GM18517 (cell line): ENCODE data around the gene SLC23A1.
"Not testable (repeated sequence)": the region's sequence is repeated elsewhere in the genome, so short reads cannot be mapped to it uniquely, and the experiment has no call there.

ENCODE experiments used
- ATAC-seq: cut with Tn5 transposase; IDR thresholded peaks from one replicate; pipeline ENCODE4 v1.9.1; 2021; ENCODE audit warnings: mild to moderate bottlenecking, moderate library complexity; ENCODE audit not compliant: unreplicated experiment

Gene SLC23A1

DNA sequence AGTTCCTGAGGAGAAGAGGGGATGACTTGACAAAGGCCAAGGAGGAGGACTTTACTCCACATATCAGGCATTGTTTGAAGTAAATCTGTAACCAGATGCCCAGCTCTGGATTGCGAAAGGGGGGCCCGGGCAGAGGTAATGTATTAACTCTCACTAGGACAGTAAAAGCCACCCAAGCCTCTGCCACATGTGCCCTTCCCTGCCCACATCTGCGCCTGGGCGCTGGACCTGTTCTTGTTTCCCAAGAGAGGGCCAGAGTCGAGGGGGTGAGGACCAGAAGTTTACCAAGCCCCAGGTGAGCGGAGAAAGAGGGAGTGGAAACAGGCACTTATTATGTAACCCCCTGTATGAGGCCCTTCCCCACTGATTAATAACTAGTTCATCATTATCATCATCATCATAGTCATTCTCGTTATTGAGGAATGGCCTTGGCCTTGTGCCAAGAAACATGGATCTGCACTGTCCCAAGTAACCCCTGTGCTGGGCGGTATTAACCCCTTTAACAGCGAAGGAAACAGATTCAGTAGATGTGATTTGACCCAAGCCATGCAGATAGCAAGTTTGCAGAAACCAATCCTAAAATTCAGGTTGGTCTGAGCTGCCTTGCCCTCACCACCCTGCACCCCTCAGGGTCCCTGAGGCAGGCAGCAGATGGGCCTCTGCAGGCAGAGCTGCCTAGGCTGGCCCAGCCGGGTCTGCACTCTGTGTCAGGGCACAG is at the start of gene SLC23A1:
Gene SLC23A1 (minus strand): TSS at position 23 of the 718 bp plus-strand sequence. CDS start 44 bp downstream, outside the sequence.
- no peak for ATAC-seq

DNA sequence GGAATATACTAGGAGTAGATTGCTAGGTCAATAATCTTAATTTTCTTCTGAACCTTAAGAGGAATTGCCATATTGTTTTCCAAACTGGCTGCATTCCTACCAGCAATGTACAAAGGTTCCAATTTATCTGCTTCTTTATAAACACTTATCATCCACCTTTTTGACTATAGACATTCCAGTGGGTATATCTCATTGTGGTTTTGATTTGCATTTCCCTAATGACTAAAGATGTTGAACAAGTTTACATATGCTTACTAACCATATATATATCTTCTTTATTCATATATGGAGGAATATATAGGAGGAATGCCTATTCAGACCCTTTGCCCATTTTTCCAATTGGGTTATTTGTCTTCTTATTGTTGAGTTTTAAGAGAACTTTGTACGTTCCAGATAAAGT is 48.6 kb upstream of the SLC23A1 start:
- no peak for ATAC-seq

DNA sequence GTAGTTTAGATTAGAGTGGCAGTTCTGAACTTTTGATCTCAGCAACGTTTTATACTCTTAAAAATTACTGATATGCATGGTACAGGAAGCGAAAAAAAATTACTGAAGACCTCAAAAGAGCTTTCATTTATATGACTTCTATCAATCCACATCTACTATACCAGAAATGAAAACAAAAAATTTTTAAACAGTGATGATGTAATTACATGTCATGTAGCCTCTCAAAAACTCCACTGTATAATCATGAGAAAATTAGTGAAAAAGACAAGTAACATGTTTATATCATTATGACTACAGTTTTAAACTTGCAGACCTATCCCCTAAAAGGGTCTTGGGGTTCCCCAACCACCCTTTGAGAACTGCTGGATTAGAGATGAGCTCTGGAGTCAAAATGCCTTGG is 46.9 kb upstream of the SLC23A1 start:
- no peak for ATAC-seq

DNA sequence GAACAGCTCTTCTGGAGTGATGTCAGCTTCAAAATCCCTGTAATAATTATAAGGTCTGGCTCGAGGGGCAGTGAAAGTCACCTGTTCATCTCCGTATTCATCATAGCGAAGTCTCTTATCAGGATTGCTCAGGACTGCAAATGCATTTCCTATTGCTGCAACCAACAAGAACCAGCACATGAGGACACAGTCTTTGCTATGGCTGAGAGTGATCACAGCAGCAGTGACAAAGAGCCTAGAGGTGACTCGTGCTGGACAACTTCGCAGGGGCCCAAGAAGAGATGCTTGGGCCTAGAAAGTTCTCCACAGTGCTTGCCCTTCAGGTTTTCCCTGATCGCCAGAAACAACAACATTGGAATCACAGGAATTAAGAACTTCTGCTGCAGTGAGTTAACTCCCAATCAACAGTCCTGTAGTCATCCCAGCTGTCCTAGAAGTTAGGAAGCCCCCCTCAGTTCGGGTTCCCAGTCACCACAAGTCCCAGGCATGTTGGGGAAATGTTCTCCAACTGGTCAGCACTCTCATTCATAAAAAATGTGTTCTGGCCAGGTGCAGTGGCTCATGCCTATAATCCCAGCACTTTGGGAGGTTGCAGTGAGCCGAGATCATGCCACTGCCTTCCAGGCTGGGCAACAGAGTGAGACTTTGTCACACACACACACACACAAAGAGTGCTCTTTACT is 43.2 kb upstream of the SLC23A1 start:
- no peak for ATAC-seq

DNA sequence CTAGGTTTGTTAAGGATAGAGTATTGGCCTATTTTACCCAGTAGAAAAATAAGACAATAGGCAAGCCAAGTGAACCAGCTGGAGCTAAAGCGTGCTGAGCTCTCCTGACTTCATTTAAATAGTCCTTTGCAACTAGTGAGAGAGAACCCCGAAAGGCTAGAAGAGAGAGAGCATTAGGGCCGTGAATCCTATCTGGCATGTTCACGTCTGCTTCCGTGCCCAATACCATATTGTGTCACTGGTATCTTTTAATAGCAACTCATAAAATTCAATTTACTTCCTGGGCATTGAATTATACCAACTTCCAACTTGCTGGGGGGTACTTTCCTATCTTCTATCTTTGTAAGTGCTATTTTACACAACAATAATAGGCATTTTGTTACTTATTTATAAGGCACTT is 42.4 kb upstream of the SLC23A1 start:
- ATAC-seq, result no peak

DNA sequence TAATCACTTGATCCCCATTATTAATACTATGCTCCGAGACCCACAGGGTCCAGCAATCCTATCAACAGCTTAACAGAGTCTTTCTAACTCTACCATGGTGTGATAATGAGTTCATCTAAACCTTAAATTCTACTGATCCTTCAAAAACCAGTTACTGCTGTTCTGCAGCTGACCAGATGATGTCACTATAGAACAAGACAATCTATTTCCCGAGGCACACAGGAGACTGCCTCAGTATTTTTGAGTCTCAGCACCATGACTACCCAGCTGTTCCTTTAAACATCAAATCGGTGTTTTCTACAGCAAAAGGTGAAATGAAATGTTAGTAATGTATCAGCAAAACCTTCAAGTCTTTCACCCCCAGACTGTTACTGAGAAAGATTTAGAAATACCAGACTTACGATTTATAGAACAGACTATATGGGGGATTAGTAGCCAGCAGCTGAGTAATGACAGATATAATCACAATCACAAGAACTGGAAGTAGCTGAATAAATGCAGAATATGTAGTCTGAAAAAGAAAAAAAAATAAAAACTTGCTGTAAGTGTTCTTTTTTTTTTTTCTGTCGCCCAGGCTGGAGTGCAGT is 39.3 kb upstream of the SLC23A1 start:
- ATAC-seq, result no peak

DNA sequence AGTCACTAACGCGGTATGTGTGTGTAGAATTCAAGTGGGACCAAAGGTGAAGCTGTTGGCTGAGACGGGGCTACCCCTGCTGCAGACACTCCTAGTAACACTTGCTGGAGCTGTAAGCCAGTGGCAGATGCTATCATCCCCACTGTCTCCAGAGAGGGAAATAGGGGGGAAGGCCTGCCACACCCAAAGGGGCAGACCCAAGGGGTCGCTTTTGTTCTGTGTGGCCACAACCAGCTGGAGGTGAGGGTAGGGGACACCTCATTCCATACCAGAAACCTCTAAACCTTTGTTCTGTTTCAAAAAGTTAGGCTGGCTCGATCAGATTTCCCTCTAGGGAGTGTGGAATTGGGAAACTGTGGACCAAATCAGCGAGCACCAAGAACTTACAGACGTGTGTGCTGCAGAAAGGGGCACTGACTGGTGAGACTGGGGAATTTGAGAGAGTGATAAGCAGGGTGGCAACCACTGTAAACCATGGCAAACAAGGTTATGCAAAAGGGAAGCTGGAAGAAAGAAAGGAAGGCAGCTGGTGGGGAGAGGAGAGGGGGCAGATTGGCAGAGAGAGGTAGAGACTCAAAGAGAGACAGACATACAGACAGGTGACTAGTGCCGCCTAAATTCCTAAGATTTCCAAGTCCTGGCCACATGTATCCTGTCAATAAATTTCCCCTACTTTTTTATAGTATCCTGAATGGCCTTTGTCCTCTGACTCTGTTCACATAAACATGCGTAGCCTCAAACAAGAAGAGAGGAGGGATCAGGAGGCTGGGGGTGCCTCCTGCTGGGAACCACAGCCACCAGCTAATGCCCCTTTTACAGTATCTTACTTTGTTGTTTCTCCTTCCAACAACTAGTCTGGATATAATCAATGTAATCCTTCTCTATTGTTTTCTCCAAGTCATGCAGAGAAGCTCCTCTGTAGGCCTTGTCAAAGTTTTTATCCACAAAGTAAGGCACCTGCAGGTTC is 36.4 kb upstream of the SLC23A1 start:
- ATAC-seq, result no peak

DNA sequence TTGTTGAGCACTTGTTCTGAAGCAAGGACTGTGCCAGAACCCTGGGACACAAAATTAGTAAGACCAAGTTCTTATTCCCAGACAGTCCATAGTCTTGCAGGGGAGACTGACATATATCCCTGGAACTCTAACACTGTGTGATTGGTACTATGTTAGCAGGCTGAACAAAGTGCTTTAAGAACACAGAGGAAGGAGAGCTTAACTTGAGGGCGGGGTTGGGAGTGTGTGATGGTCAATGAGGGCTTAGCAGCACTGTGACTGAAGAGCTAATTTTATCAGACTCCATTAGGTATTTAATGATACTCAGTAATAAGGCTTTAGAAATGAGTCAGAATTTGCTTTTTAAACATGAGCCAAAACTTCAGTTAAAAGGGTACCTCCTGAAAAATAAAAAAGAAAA is 35.7 kb upstream of the SLC23A1 start:
- no peak for ATAC-seq

DNA sequence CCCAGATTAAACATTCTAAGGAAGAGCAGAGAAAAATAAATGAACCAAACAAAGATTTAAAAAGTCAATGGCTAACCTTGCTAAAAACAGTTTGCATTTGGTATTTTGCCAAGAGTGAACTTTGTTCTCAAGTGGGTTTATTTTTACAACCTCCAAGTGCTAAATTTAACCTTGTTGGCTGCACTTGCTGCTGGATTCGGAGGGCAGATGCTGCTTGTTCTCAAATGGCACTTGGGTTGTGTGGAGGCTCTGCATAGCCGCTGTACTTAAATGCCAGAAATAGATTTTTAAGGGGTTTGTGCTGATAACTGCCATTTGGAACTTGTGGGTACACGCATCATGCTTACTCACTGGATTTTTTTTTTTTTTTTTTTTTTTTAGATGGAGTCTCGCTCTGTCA is 34.1 kb upstream of the SLC23A1 start:
- ATAC-seq, result no peak

DNA sequence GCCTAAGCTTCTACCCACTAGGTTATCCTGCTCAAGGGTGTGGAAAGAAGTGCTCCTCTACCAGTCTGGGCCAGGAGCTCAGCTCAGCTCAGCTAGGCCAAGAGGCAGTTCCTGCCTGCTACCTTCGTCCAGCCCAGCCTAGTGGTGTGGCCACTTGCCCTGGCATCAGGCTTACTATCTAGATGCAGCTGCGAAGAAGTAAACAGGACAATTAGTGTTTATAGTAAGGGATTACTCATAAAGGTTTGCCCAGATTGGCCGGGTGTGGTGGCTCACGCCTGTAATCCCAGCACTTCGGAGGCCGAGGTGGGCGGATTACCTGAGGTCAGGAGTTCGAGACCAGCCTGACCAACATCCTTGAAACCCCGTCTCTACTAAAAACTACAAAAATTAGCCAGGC is 33.6 kb upstream of the SLC23A1 start:
- ATAC-seq, result no peak

DNA sequence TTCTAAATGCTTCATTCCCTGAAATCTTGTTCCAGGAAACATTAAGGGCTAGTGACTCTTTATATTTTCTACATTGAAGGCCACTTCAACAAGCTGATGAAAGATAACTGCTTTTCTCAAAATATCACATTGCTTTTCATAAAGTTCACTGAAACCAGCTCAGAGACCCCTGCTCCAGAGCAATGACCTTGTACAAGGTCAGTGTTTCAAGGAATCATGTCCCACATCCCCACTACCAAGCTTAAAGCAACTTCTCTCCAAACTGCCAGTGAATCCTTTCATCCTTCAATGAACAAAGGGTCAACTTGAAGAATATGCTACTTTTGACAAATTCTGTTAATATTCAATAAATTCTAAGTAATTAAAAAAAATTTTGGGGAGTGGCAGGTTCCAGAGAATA is 32.8 kb upstream of the SLC23A1 start:
- no peak for ATAC-seq

DNA sequence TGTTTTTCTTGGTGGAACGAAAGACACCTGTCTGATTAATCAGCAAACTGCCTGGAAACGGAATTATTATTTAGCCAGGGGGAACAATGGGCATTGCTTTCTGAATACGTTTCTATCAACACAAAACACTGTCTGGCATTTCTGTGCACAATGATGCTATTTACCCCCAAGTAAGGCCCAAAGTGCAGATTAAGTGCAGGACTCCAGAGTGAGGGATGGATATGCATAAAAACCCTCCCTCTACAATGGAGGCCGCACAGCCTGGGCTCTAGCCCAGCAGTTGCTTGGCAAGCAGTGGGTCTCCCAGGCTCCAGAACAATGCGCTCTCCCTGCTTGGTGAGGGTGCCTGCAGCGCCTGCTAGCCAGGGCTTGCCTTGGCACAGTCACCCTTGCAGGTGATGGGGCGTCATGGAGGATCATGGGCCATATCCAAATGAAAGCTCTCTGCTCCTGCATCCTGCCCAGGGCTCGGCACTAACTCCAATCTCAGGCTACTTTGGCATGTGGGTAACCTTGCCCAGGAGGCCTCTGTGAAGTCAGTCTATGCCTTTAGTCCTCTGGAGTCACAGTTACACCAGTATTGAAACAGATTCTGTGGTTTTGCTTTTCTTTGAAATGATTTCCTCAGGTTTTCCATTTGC is 32.2 kb upstream of the SLC23A1 start:
- no peak for ATAC-seq

DNA sequence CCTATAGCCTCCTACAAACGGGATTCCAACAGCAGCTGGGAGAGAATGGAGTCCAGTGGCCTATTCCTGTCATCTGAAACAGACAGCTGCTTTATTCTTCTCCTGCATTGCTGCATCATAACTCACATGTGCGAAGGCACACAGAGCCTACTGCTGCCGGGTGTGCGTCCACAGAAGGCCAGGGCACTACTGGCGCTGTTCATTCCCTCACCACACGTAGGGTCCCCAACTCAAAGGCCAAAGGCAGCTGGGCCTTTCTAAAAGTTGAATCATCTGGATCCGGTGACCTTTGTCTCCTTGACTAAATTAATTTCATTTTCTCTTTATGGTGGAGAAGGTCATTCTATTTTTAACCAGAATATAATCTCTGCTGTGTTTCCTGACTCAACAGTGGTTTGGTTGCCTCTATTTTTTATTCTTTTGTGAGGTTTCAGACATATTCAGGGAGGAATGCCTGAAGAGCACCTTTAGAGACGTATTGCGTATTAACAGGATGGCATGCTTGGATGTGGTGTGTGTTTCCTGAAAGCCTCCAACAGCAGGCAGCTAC is 31.6 kb upstream of the SLC23A1 start:
- ATAC-seq, result no peak

DNA sequence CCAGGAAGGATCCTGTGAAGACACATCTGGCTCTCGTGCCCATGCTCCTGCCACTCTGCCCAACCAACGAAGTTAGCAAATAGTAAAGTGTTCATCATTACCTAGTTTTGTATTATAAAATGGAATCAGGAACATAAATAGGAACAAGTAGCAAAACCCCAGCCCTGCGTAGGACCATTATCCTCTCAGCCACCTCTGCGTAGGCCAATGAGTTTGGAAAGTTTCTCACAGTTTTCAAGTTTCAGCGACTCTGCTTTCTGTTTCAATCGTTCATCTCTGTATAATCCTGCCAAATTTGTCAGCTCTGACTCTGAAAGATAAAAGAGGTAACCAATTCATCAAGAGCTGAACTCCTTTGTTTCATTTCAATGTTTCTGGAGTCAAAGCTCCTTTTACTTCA is 30.9 kb upstream of the SLC23A1 start:
- ATAC-seq, result no peak

DNA sequence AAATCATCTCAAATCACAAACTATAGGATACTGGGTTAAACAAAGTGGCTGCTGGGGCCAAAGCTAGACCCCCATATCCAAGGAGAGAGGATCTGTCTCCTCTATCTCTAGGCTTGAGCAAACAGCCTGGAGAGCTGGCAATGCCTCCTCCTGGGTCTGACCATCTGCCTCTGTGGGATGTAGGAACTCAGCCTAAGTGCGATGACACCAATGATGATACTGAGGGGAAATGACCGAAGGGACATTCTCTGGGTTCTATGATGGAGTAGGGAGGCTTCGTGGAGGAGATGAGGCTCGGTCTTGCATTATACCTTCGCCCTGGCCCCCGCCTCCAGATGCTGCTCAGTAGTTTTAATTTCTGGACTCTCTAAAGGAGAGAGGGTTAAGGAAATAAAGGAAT is 30.1 kb upstream of the SLC23A1 start:
- ATAC-seq, result no peak

DNA sequence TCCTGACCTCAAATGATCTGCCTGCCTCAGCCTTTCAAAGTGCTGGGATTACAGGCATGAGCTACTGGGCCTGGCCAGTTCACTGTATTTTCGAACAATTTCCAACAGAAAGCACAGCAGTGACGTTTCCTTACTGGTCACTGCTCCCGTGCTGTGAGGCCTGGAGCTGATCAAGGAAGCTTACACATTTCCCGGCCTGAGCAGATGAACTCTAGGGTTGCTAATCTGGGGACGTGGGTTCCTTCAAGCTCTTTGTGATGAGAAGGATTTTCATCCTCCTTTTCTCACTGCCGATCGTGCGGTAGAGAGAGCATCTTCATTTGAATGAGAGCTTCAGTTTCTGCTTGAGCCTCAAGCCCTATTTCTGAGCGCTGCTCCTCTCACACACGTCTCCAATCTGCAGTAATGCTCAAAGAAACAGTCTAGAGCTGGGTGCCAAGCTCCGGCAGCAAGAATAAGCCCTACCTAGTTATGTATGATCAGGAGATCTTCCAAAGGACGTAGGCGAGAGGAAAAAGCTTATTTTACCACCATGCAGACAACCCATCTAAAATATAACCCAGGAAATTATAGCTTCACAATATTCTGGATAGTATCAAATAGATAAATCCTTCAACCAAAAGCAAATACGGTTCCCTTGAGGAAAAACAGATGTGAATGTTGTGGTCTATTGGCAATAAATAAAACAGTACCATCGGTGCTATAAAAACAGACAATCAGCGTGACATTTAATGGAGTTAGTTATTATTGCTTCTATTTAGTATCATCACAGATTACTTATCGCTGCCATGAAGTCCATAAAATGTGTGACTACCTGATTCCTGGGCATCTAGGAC is 28.1 kb upstream of the SLC23A1 start:
- no peak for ATAC-seq

DNA sequence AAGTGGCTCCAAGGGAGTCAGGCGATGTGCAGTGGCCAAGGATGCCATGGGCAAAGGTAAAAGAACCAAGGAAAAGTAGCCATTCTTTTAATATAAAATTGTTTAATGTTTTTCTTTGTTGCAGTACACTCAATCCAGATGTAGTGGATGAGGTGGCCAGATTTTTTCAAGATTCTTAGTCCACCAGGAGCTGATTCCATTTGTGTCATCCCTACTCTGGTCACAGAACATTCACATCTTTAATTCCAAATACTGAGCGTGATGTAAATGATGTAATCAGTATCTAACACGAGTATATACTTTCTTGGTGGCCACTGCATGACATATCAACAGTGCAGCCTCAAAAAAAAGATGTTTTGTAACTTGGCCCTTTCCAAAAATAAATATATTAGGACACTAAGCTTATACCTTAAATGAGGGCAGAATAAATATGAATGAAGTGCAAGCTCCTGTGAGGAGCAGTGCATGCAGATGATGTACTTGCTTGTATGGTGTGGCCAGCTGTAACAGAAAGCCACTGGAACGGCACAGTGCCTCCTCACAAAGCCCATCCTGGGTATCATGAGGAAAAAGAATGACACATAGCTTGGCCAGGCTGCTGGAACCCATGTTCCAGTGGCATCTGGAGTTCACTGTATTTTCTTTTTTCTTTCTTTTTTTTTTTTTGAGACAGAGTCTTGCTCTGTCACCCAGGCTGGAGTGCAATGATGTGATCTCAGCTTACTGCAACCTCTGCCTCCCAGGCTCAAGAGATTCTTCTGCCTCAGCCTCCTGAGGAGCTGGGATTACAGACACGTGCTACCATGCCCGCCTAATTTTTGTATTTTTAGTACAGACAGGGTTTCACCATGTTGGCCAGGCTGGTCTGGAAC is 27.3 kb upstream of the SLC23A1 start:
- no peak for ATAC-seq

DNA sequence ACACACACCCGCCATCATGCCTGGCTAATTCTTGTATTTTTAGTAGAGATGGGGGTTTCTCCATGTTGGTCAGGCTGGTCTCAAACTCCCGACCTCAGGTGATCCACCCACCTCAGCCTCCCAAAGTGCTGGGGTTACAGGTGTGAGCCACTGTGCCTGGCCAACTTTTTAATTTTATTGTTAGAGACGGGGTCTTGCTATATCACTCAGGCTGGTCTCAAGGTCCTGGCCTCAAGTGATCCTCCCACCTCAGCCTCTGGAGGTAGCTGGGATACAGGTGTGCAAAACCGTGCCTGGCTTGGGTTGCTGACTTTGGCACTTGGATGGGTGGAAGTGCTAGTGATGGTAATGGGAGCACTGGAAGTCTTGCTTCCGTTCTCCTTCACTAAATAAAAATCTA is 26.0 kb upstream of the SLC23A1 start:
- not testable (repeated sequence) for ATAC-seq

DNA sequence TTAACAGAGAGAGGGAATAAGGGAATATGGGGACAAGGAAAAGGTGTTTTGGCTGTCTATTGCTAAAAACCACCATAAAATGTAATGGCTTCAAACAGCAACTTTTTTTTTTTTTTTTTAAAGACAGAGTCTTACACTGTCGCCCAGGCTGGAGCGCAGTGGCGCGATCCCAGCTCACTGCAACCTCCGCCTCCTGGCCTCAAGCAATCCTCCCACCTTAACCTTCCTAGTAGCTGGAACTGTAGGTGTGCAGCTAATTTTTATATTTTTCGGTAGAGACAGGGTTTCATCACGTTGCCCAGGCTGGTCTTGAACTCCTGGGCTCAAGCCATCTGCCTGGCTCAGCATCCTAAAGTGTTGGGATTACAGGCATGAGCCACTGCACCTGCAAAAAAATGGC is 25.1 kb upstream of the SLC23A1 start:
- ATAC-seq, result no peak
